Glomerular visceral epithelial cell (primary cell): ENCODE data around the gene PAEP.
"Not testable (repeated sequence)": the region's sequence is repeated elsewhere in the genome, so short reads cannot be mapped to it uniquely, and the experiment has no call there.

Experiments used
- DNase-seq: peaks from one replicate; pipeline ENCODE4 v3.0.0-alpha.2; 2016; ENCODE audit errors: extremely low spot score

PAEP gene

DNA sequence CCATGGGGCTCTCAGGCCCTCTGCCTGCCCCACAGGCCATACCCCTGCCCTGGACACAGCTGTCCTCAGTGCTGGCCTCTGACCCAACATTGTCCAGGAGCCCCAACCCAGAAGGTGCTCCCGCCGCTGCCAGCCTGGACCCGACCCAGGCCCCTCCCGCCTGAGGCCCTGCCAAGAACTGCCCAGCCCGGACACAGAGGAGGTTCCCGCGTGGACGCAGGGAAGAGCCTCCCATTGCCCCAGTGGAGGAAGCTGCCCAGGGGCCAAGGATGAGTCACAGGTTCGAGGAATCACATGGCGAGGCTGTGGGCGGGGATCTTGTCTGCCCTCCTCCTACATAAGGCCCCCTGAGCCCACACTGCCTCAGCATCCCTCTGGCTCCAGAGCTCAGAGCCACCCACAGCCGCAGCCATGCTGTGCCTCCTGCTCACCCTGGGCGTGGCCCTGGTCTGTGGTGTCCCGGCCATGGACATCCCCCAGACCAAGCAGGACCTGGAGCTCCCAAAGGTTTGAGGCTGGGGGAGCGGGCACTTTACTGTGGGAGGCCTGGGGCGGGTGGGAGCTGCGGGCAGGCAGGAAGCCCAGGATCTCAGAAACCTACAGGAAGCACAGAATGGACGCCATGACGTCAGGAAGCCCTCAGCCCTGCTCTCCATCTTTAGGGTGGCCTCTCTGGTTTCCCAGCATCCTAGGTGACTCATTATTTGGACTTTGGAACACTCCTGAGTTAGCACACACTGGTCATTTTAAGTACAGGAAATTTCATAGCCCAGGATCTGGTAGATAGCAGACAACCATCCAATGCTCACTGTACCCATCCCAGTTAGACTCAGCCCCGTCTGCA, at the start of gene PAEP:
Gene PAEP (plus strand): TSS at position 366 of the 844 bp plus-strand sequence.
- DNase-seq: no peak

DNA sequence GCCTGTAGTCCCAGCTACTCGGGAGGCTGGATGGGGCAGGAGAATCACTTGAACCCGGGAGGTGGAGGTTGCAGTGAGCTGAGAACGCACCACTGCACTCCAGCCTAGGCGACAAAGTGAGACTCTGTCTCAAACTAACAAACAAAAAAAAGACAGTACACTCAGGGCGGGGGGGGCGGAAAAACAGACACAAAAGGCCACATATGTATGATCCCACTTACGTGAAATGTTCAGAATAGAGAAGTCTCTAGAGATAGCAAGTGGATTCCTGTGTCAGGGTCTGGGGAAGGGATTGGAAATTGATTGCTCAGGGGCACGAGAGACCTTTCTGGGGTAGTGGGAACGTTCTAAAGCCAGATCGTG, 49.3 kb upstream of the PAEP start:
- no peak for DNase-seq

GRCh38 chr9:135512904-135513303, 48.7 kb upstream of the PAEP start:
- no peak for DNase-seq

DNA sequence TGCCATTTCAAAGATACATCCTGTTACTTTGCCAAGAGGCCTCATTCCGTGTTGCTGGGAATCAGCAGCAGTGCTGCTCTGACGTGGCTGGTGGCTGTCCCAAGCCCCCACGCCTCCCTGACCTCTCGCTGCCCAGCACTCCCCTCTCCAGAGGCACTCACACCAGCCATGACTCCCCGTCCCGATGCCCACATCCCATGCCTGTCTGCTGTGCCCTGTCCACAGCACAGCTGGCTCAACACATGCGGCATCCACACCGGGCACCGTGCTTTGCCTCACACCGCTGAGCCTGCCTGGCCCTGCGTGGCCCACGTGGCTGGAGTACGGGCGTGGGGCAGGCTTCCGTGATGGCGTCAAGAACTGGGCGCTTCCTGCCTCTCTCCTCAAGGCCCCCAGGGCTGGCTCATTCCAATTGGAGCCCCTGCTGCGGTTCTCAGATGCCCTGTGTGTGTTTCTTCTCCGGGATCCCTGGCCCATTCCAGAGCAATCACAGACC, 48.2 kb upstream of the PAEP start:
- no peak for DNase-seq

GRCh38 chr9:135513906-135514305, 47.6 kb upstream of the PAEP start:
- not testable (repeated sequence) for DNase-seq

GRCh38 chr9:135514342-135515082, 47.0 kb upstream of the PAEP start:
- DNase-seq: no peak

DNA sequence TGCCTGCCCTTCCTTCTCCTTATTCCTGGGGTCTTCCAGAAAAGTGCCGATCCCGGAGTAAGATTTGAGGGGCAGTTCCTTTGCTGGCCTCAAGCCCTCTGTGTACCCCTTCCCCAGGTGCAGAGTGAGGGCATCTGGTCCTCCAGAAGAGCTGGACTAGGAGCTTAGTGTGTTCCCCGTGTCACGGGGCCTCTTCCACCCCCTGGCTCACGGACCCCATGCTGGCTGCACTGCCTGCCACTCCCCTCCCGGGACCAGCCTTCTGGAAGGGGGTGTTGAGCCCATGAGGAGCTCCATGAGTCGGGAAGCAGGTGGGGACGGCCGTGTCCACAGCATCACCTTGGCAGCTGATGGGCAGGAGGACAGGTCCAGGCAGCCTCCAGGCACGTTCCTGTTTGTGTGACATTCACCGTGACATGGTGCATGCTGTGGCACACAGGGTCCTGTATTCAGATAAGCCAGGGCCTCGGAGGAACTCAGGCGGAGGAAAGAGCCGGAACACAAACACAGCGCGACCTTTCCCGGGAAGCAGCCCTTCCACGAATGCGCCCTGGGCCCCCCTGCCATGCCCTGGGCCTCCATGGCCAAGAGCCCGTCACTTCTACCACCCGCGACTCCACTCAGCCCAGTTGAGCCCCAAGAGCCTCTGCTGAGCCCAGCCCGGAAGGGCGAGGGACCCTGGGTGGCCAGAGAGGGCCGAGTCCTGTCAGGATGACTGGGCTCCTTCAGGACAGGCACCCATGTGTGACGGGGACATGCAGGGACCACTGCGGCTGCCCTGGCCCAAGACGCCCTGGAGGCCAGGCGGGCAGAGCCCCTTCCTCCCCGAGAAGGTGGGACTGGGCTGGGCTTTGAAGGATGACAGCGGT, 46.2 kb upstream of the PAEP start:
- DNase-seq: no peak

GRCh38 chr9:135516132-135516860, 45.3 kb upstream of the PAEP start:
- DNase-seq: no peak

DNA sequence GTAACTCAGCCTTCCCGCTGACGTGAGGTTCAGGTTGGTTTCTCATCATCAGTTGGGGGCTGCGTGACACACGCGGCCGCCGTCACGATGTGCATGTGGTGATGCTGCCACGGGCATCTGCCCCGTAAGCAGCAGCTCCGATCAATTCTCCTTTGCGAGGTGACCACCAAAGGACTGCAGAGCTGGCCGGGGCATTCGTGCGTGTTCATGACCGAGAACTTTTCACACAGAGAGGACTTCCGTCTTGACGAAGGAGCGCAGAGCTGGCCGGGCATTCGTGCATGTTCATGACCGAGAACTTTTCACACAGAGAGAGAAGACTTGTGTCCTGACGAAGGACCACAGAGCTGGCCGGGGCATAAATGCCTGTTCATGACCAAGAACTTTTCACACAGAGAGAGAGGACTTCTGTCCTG, 44.1 kb upstream of the PAEP start:
- DNase-seq: no peak

DNA sequence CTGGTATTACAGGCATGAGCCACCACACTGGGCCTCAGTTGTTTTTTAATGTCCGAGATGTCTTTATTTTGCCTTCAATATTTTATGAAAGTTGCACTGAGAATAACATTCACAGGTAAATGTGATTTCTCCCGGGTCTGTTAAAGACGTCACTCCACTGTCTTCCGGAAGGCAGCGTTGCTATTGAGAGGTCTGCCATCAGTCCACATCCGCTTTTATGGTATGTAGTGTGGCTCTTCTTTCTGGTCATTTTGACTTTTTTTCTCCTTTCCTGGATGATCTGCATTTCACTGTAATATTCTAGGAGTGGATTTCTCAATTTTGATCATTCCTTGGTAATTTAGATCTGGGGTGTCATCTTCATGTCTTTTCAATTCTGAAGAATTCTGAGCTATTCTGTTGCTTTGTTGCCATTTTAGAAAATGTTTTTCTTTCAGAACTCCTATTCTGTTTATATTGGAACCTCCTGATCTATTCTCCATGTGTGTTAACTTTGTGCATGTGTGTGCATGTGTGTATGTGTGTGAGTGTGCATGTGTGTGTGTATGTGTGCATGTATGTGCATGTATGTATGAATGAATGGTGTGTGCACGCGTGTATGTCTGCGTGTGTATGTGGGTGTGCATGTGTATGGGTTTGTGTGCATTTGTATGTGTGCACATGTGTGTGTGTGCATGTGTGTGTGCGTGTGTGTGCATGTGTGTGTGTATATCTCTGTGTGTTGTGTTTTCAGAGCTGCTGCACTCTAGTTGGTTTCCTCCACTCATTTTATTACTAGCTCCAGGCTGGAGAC, 42.2 kb upstream of the PAEP start:
- DNase-seq: no peak

DNA sequence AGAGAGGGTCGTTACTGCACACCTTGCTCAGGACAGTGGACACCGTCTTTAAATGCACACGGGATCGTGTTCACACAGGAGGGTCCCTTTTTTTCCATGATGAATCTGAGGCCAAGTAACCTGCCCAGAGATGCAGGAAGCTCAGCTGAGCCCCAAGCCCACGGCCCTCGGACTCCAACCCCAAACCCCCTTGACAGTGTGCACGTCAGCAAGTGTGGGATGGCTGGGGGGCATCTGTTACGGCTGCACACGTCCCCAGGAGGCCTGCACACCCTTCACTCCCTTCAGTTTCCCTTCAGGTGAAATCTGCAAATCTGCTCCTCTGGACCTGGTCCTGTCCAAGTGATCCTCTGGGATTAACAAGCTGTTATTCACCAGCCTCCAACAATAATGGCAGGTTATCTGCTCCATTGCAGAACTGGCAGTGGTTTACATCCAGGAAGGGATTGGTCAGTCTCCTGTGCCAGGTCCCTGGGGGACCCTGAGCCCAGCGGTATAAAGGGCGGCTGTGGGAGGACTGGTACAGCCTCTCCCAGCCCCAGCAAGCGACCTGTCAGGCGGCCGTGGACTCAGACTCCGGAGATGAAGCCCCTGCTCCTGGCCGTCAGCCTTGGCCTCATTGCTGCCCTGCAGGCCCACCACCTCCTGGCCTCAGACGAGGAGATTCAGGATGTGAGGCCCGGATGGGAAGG, 40.5 kb upstream of the PAEP start, which contains the start of gene LCN1:
Gene LCN1 (plus strand): TSS at position 525 of the 692 bp plus-strand sequence. CDS start 58 bp downstream, at position 583.
- no peak for DNase-seq

- no peak for DNase-seq
Measured at GRCh38 chr9:135521608-135522095, 39.9 kb upstream of the PAEP start.

- no peak for DNase-seq
Measured at GRCh38 chr9:135522137-135522877, 39.2 kb upstream of the PAEP start.

DNA sequence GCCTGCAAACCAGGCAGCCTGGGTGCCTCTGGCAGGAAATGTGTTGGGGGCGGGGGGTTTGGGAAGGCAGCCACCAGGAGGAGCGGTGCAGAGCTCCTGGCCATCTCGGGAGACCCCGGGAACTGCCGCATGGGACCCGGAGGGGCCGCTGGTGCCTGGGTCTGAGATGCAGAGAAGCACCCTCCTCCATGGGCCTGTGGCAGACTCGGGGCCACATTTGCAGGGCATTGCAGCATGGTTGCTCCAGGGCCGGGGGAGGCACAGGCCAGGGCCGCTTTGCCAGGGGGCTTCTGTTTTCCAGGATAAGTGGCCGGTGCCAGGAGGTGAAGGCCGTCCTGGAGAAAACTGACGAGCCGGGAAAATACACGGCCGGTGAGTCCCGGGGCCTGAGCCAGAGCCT, 38.6 kb upstream of the PAEP start:
- DNase-seq: no peak

DNA sequence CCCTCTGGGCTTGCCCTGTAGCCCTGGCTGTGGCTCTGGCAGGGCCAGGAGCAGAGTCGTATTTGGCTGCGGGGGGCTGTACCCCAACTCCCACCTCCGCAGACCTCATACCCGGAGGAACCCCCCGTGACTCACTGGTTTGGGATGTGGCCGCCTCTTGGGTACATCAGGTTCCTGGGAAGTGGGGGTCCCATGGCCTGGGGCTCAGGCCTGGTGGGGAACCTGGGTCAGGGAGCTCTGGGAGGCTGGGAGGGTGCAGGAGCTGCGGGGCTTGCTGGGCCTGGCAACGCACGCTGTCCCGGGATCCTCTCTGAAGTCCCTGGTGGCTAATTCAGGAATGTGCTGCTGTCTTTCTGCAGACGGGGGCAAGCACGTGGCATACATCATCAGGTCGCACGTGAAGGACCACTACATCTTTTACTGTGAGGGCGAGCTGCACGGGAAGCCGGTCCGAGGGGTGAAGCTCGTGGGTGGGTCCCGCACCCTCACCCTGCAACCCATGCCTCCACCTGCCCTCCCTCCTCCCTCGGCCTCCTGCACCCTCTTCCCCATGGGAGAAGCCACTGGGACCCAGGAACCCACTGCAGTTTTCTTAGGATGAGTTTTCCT, 37.9 kb upstream of the PAEP start:
- DNase-seq: no peak

DNA sequence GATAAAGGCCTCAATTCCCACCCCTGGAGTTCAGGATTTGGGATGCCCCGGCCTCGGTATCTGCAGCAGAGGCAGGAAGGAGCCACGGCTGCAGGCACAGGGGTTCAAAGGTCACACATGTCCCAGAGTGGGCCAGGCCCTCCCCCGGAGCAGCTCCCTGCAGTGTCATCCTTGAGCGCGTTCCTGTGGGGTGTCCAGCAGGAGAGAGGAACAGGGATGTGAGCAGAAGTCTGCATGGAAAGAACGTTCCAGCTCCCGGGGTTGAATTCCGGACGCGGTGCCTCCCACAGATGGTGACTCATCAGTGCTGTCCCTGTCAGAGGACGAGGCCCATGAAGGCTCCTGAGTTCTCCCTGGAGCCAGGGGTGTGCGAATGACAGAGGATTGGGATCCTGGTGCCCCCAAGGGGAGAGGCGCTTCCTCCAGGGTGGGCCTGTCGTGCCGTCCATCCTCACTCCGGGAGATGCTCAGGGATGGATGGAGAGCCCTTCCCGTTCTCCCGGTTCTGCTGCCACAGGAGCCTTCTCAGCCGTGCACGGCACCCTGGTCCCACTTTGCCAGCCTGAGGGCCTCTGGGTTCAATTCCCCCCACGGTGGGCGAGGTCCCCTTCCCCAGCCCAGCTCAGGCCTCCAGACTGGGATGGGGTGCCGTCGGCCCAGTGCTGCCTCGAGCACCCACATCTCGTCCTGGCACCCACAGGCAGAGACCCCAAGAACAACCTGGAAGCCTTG, 37.3 kb upstream of the PAEP start:
- peak; percentile 15 for DNase-seq

DNA sequence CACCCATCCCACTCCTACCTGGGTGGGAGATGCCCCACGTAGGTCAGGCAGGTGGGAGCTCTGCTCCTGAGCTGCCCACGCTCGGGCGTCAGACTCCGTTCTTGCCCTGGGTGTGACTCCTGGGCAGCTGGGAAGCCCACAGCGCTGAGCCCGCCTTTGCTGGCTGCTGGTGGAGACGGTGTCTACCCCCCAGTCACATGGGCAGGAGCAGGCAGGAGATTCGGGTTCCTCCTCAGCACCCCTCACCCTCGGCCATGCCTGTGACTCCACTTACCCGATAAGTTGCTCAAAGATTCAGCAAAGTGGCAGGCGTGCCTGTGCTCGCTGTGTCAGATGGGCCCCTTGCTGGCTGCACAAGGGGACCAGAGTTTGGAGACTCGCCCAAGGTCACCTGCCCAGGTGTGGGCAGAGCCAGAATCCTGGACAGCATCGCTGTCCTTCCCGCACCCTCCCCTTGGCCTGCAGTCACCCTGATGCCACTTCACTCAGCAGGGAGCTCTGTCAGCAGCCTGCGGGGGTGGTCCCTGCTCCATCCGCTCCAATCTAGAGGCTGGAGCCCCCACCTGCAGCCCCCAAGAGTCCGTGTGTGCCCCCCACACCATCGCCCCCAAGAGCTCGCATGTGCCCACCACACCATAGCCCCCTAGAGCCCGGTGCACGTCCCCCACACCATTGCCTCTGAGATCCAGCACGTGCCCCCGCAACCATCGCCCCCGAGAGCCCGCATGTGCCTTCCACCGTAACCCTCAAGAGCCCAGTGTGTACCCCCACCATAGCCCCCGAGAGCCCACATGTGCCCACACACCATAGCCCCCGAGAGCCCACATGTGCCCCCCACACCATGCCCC, 36.1 kb upstream of the PAEP start:
- no peak for DNase-seq
